ENCODE results near the gene DUSP2. TPM values are rescaled to one million over a fixed set of nuclear protein-coding genes. Genes with fewer than 3 reads are reported as not detected.
"Not testable (repeated sequence)": the region's sequence is repeated elsewhere in the genome, so short reads cannot be mapped to it uniquely, and the experiment has no call there.

Gene DUSP2
- total and polyA plus RNA-seq, 8 donors: 0.82 to 5.7 (median 1.7) TPM

- ATAC-seq (no peak), DNase-seq (no peak)
- no peak overlapping the region for H3K4me3 ChIP-seq
- H3K36me3 ChIP-seq: no peaks in the 10 kb centered on the region
- intact Hi-C loops (cut with DNase I): no loop called here
- H3K9me3 ChIP-seq: no peaks in the 10 kb centered on the region
- H3K27me3 ChIP-seq: peaks cover 0 to 3% of the 10 kb centered on the region in 2 donors
- no peak overlapping the region for H3K27ac ChIP-seq
- no peaks in the 10 kb centered on the region for H3K4me1 ChIP-seq
- no peak for TF ChIP-seq CTCF (IDR thresholded peaks at IDR 0.05)
Observed at GRCh38 chr2:96163415-96163767, 18.2 kb upstream of the DUSP2 start.

GRCh38 chr2:96161898-96162297, 16.7 kb upstream of the DUSP2 start:
- intact Hi-C loops (cut with DNase I): no loop called here
- no peak for TF ChIP-seq CTCF (IDR thresholded peaks at IDR 0.05)
- DNase-seq: no peak

GRCh38 chr2:96160366-96160765, 15.1 kb upstream of the DUSP2 start:
- ATAC-seq; DNase-seq; H3K9me3 ChIP-seq; H3K27ac ChIP-seq; H3K4me1 ChIP-seq; H3K36me3 ChIP-seq; H3K4me3 ChIP-seq; intact Hi-C loops (cut with DNase I): not testable (repeated sequence)
- peaks cover 0 to 13% of the 10 kb centered on the region in 2 donors for H3K27me3 ChIP-seq

More at GRCh38 chr2:96161898-96162297, 16.7 kb upstream of the DUSP2 start:
- H3K4me3 ChIP-seq: no peak overlapping the region
- no peak for ATAC-seq
- no peaks in the 10 kb centered on the region for H3K36me3 ChIP-seq
- H3K4me1 ChIP-seq: peaks cover 0 to 8% of the 10 kb centered on the region in 2 donors
- peaks cover 0 to 13% of the 10 kb centered on the region in 2 donors for H3K27me3 ChIP-seq
- no peaks in the 10 kb centered on the region for H3K9me3 ChIP-seq
- no peak overlapping the region for H3K27ac ChIP-seq

- no peak for DNase-seq
- no peak for TF ChIP-seq CTCF (IDR thresholded peaks at IDR 0.05)
- Histone ChIP-seq H3K27ac (no peak overlapping the region), H3K27me3 (peaks cover 0 to 13% of the 10 kb centered on the region in 2 donors), H3K36me3 (no peaks in the 10 kb centered on the region), H3K9me3 (no peaks in the 10 kb centered on the region), H3K4me3 (no peak overlapping the region), H3K4me1 (peaks cover 0 to 8% of the 10 kb centered on the region in 2 donors)
- intact Hi-C loops (cut with DNase I): no loop called here
- no peak for ATAC-seq
Observed at GRCh38 chr2:96159084-96159830, 14.0 kb upstream of the DUSP2 start.

GRCh38 chr2:96158554-96158940, 13.3 kb upstream of the DUSP2 start:
- DNase-seq (no peak), ATAC-seq (no peak)
- no peak overlapping the region for H3K4me3 ChIP-seq
- H3K27me3 ChIP-seq: peaks cover 0 to 13% of the 10 kb centered on the region in 2 donors
- no peak for TF ChIP-seq CTCF (IDR thresholded peaks at IDR 0.05)
- peaks cover 0 to 8% of the 10 kb centered on the region in 2 donors for H3K4me1 ChIP-seq
- no peak overlapping the region for H3K27ac ChIP-seq
- intact Hi-C loops (cut with DNase I): no loop called here
- H3K36me3 ChIP-seq: no peaks in the 10 kb centered on the region
- no peaks in the 10 kb centered on the region for H3K9me3 ChIP-seq

Data from left lung (tissue), 10 donors.